ENCODE results near the gene UBA52.
"Not testable (repeated sequence)": the region's sequence is repeated elsewhere in the genome, so short reads cannot be mapped to it uniquely, and the experiment has no call there.

UBA52 gene

GRCh38 chr19:18571564-18572344 is at the start of gene UBA52:
TSS of gene UBA52 (plus strand) at chr19:18571857. CDS start at chr19:18573301, 1,444 bp downstream.
- DNase-seq (ENCODE audit: low read depth, low spot score), result peak; percentile 86
- H3K27ac ChIP-seq, result peak within 1 kb of the TSS; percentile 83

DNA sequence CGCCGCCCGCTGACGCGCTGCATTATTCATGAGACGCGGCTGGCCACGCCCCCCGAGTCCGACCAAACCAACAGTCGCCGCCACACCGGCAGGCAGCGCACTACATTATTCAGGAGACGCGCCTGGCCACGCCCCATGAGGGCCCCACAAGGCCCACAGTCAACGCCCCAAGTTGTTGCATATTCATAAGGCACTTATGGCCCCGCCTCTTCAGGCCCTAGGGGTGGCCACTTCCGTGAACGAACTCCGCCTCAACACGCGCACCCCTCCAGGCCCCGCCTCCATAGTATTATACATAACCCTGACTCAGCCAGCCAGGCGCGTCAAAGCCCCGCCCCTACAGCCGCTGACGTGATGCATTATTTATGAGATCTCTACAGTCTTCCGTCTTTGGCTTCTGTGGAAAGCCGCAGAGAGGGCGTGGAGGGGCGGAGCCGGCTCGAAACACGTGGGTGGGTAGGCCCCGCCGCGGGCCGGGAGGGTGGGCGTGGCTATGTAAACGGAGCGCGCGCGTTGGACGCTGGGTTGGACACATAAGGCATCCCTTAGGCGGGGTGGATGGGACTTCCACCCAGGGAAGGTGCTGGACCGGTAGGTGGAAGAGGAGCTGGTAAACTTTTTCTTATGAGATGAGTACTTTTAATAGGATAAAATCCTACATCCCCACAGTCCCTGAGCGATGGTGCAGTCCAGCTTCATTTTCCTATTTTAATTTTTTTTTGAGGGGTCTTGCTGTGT is 49.4 kb upstream of the UBA52 start:
- peak; percentile 99 for DNase-seq (ENCODE audit: low read depth, low spot score)
- peak overlapping the region; percentile 96 for H3K27ac ChIP-seq

GRCh38 chr19:18522862-18523440 is 48.7 kb upstream of the UBA52 start:
- H3K27ac ChIP-seq, result peak overlapping the region; percentile 29

DNA sequence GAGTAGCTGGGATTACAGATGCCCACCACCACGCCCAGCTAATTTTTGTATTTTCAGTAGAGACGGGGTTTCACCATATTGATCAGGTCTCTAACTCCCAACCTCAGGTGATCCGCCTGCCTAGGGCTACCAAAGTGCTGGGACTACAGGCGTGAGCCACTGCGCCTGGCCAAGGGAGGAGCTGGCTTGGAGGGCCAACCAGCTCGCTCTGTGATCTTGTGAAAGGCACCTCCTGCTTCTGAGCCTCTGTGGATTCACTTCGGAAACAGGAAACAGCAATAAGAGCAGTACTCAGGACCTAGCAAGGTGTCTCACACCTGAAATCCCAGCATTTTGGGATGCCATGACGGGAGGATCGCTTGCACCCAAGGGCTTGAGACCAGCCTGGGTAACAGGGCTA is 47.8 kb upstream of the UBA52 start:
- H3K27ac ChIP-seq, result no peak overlapping the region
- DNase-seq (ENCODE audit: low read depth, low spot score), result no peak

More at GRCh38 chr19:18522862-18523440, 48.7 kb upstream of the UBA52 start:
- DNase-seq (ENCODE audit: low read depth, low spot score), result not testable (repeated sequence)

DNA sequence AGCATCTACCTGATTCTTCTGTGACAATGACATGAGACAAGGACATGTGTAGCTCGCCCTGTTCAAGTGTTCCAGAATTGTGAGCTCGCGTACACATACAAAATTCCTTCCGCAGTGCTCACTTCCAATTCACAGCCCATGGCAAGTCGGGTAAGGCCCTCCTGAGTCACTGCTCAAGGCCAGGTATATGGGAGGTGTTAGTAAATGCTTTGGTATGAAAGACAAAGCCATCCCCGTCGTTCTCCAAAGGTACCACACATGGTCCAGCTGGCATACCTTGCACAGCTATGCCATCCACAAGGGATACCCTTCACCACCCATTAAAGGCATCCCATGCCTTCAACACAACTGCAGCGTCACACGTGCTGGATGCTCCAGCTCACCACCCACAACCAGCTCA is 45.3 kb upstream of the UBA52 start:
- H3K27ac ChIP-seq, result peak overlapping the region; percentile 81
- DNase-seq (ENCODE audit: low read depth, low spot score), result peak; percentile 94

GRCh38 chr19:18529782-18530181 is 41.9 kb upstream of the UBA52 start:
- DNase-seq (ENCODE audit: low read depth, low spot score), result no peak
- H3K27ac ChIP-seq, result no peak overlapping the region

DNA sequence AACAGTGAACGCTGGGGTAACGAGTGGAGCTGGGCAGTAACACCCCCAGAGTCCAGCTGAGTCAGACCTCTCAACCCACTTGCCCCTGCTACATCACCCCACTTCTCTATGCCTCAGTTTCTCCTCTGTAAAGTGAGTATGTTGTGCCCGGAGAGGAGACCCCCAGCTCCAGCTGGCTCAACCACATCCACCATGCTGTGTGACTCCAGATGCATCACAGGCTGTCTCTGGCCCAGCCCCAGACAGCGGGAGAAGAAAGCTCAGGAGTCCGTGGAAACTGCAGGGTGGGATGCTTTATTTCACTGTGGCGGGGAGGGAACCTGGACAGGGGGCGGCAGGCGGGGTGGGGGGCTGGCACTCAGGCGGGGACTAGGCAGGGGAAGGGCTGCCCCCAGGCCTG is 40.2 kb upstream of the UBA52 start:
- DNase-seq (ENCODE audit: low read depth, low spot score), result no peak
- H3K27ac ChIP-seq, result no peak overlapping the region

DNA sequence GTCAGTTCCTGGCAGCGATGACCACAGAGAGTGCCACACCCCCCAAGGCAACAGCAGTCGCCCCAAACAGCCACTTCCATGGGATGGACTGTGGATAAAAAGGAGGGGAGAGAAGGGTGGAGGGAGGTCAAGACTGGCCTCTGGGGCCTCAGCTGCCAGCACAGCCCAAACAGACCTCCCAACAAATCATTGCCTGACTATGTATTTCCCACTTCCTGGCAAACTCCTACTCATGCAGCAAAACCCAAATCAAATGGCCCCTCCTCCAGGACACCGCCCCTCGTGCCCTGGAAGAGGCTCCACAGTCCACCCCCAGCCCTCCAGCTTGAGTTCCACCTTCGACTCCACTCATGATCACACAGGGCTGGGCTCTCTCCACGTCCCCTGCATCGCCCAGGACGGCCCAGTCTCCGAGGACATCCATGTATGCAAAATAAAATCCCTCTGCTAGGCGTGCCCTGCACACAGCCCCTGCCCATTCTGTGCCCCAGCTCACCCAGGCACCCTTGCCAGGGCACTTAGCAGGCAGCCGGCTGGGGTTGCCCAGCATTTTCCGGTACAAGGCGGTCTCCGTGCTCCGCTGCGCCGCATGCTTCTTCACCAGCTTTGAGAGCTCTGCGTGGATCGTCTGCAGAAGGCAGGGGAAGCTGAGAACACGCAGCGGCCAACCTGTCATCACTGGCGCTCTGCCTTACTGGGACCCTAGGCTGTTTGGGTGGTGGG is 39.3 kb upstream of the UBA52 start:
- no peak for DNase-seq (ENCODE audit: low read depth, low spot score)
- no peak overlapping the region for H3K27ac ChIP-seq

- DNase-seq (ENCODE audit: low read depth, low spot score), result no peak
- H3K27ac ChIP-seq, result no peak overlapping the region
Measured at GRCh38 chr19:18533058-18533457, 38.6 kb upstream of the UBA52 start.

GRCh38 chr19:18536475-18536874 is 35.2 kb upstream of the UBA52 start:
- no peak overlapping the region for H3K27ac ChIP-seq
- DNase-seq (ENCODE audit: low read depth, low spot score), result no peak

GRCh38 chr19:18537431-18537830 is 34.2 kb upstream of the UBA52 start:
- no peak overlapping the region for H3K27ac ChIP-seq
- DNase-seq (ENCODE audit: low read depth, low spot score), result no peak

DNA sequence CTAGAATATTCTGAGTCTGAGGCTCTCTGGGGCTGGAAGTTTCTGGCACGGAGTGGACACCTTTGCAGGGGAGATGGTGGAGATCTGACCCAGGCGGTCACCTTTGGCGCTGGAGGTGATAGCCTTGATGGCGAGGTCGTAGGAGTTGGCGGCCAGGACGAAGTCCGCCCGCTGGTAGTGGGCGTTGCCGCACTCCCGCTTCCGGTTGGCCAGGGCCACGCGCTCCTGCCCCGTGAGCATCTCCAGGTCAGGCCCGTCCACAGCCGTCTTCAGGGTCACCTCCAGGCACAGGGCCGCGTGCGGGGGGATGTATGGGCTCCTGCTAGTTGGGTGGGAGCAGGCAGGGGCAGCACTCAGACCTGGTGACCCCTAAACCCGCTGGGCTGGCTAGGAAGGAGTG is 33.5 kb upstream of the UBA52 start:
- H3K27ac ChIP-seq, result no peak overlapping the region
- DNase-seq (ENCODE audit: low read depth, low spot score), result no peak

DNA sequence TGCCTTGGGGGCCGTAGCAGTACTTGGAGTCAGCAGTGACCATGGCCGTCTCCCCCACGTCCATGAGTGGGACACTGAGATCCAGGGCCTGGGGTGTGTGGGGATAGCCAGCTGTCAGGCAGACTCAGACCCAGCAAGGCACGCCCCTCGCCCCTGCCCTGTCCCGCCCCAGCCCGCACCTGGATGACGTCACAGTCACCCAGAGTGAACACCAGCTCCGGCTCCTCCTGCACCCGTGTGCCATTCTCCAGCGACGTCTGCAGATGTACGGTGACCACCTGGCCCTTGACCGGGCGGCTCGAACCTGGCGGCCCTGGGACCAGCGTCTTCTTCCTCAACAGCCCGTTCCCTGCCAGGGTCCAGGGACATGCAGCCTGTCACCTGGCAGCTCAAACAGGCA is 32.3 kb upstream of the UBA52 start:
- DNase-seq (ENCODE audit: low read depth, low spot score), result no peak
- no peak overlapping the region for H3K27ac ChIP-seq

DNA sequence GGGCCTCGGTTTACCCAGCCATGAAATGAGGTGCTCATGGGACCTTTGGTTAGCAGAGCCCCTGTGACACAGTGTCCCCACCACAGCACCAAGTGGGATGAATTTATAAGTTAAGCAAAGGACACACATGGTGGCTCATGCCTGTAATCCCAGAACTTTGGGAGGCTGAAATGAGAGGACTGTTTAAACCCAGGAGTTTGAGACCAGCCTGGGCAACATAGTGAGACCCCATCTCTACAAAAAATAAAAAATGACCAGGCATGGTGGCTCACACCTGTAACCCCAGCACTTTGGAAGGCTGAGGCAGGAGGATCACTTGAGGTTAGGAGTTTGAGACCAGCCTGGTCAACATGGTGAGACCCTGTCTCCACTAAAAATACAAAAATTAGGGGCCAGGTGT is 31.5 kb upstream of the UBA52 start:
- not testable (repeated sequence) for H3K27ac ChIP-seq; DNase-seq (ENCODE audit: low read depth, low spot score)

DNA sequence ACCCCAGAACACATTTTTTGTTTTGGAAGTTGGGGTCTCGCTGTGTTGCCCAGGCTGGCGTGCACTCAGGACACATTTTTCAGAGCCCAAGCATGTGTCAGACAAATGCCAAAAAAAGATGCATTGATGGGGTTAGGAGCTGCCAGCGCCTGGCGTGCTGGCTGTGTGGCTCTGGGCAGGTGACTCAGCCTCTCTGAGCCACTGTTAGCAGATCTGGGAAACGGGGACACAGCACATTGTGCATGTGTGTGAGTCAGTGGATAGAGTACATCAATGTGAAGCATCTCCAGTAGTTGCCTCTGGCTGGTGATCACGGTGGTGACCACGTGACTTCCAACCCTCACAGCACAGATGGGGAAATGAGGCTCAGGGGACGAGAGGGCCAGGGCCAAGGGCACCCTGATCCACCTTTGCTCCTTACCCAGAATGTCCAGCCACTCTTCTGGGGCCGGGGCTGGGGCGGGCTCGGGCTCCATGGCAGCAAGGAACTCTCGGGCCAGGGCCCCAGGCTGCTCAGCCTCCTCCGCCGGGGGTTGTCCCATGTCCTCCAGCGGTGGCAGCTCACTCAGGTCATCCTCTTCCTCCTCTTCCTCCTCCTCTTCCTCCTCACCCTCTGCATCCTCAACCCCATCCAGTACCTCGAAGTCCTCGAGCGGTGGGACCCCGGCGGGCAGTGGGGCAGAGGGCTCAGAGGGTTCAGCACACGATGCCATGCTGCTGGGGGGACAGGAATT is 30.2 kb upstream of the UBA52 start:
- no peak for DNase-seq (ENCODE audit: low read depth, low spot score)
- H3K27ac ChIP-seq, result no peak overlapping the region

DNA sequence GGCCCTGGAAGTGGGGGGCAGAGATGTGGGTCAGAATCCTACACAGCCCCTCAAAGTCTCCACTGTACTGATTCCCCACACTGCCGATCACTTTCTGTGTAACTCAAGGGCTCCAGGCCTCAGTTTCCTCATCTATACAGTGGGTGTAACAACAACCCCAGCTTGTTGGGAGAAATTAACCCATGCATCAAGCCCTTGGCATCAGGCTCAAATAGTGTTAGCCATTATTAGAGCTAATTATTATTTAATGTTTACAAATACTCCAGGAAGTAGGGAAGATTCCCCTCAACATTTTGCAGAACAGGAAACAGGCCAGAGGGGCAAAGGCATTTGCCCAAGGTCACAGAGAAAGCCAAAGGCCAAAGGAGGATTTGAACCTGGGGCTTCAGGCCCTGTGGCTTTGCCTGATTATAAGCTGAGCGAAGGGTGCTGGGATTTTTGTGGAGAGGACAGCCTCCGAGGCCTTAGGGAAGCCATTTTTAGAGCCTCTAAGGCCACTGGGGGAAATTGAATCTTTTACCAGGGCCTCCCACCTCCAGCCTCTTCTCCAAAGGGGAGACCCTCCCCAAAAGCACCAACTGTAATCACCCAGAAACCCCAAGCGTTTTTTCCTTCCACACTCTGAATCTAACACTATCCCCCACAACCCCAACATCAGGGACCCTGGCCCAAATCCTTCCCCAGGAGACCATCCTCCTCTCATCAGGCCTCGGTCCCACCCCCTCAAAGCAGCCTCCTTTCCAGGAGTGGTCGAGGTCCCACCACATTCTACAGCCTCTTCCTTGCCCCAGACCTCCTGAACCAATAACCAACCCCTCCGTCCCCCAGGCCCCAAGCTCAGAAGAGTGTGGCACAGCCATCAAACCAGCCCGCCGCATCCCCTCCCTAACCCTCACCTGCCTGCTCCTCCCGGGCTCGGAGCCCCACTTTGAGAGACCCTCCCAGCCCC is 29.4 kb upstream of the UBA52 start:
- peak overlapping the region; percentile 58 for H3K27ac ChIP-seq

DNA sequence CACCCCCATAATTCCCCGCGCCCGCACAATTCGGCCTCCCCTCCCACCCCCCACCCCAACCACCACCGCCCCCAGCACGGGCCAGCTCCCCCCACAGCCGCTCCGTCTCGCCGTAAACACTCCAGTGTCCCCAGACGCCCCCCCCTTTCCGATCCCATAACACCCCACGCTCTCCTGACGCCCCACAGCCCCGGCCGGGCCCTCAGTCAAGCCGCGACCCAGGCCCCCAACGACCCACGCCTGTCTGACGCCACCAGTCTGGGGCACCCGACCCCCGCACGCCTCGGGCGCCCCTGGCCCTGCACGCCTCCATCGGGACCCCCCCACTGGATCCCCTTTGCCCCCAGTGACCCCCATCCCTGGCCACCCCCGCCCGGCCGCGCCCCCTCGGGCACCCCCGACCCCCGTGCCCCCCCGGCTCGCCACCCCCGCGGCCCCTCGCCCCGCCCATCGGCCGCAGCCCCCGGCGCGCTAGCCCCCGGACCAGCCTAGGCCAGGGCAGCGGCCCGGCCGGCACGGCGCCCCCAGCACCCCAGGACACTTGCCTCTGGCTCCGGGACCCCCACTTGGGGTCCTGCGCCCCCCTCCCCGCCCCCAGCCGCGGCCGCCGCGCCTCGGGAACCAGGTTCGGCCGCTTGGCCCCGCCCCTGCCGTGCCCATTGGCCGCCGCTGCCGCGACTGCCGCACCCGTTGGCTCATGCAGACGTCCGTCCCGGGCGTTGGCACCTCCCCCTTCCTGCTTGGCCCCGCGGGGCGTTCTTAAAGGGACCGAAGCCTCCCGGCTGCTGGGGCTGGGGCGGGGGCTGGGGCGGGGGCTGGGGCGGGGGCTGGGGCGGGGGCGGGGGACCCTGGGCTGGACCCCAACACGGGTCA is 28.5 kb upstream of the UBA52 start, which contains the start of gene FKBP8:
Gene FKBP8, minus strand, starts transcription at position 633 of the 873 bp plus-strand sequence. CDS start 1,603 bp downstream, outside the sequence.
- peak within 1 kb of the TSS; percentile 58 for H3K27ac ChIP-seq
- peak; percentile 20 for DNase-seq (ENCODE audit: low read depth, low spot score)

More for the DNA sequence above, 29.4 kb upstream of the UBA52 start:
- DNase-seq (ENCODE audit: low read depth, low spot score), result no peak
